Osteoblast (primary cell): ENCODE measurements around the gene ISM1. TPM values are rescaled to one million over a fixed set of nuclear protein-coding genes. Genes with fewer than 3 reads are reported as not detected.

Source experiments
- DNase-seq: peaks from one replicate; pipeline ENCODE4 v3.0.0; 2011; ENCODE audit warnings: low spot score, mixed read lengths; ENCODE audit not compliant: insufficient read length; ENCODE audit errors: missing footprints
- H2AFZ ChIP-seq: 2 replicates; pipeline ENCODE4 v1.6.0; 2011; ENCODE audit warnings: mild to moderate bottlenecking, low read length
- H3K27ac ChIP-seq: 2 replicates; pipeline ENCODE4 v1.5.1; 2011; ENCODE audit warnings: mild to moderate bottlenecking, low read depth, low read length, moderate library complexity
- H3K27me3 ChIP-seq: 2 replicates; pipeline ENCODE4 v1.6.0; 2012; ENCODE audit warnings: mild to moderate bottlenecking, control low read depth, inconsistent platforms, low read length, moderate library complexity; ENCODE audit not compliant: insufficient read depth
- H3K36me3 ChIP-seq: 2 replicates; pipeline ENCODE4 v1.5.1; 2011; ENCODE audit warnings: mild to moderate bottlenecking, low read length, control low read depth, moderate library complexity; ENCODE audit not compliant: insufficient read depth
- H3K4me1 ChIP-seq: 2 replicates; pipeline ENCODE4 v1.5.1; 2011; ENCODE audit warnings: mild to moderate bottlenecking, low read length, control low read depth, moderate library complexity; ENCODE audit not compliant: insufficient read depth
- H3K4me2 ChIP-seq: 2 replicates; pipeline ENCODE4 v1.6.0; 2011; ENCODE audit warnings: mild to moderate bottlenecking, low read length; ENCODE audit not compliant: insufficient read depth
- H3K4me3 ChIP-seq: fragments of 200-600 bp; sonication (generic); 3 replicates; pipeline ENCODE4 v1.5.1; 2012; ENCODE audit warnings: mild to moderate bottlenecking, low read length, inconsistent platforms; ENCODE audit not compliant: insufficient read depth
- H3K79me2 ChIP-seq: 2 replicates; pipeline ENCODE4 v1.6.0; 2012; ENCODE audit warnings: mild to moderate bottlenecking, low read length, control low read depth, inconsistent platforms; ENCODE audit not compliant: insufficient read depth
- H3K9me3 ChIP-seq: 2 replicates; pipeline ENCODE4 v1.5.1; 2011; ENCODE audit warnings: low read depth, low read length, control low read depth
- H4K20me1 ChIP-seq: 2 replicates; pipeline ENCODE4 v1.6.0; 2012; ENCODE audit warnings: mild to moderate bottlenecking, low read length, control low read depth; ENCODE audit not compliant: insufficient read depth
- total RNA-seq: library from RNA; depleted of rRNA; stranded (reverse); fragments of >200 nt; gene quantifications from 2 replicates; pipeline ENCODE4 v1.2.3, GENCODE V29; 2012
- TF ChIP-seq, protein P1 (sequence below): IDR thresholded peaks from 2 replicates; pipeline ENCODE4 v1.5.1; 2011; ENCODE audit warnings: mild to moderate bottlenecking, low read depth, low read length, moderate library complexity; ENCODE audit errors: extremely low read depth

The ISM1 gene
- total RNA-seq, 1 donor: 4.0 TPM

DNA sequence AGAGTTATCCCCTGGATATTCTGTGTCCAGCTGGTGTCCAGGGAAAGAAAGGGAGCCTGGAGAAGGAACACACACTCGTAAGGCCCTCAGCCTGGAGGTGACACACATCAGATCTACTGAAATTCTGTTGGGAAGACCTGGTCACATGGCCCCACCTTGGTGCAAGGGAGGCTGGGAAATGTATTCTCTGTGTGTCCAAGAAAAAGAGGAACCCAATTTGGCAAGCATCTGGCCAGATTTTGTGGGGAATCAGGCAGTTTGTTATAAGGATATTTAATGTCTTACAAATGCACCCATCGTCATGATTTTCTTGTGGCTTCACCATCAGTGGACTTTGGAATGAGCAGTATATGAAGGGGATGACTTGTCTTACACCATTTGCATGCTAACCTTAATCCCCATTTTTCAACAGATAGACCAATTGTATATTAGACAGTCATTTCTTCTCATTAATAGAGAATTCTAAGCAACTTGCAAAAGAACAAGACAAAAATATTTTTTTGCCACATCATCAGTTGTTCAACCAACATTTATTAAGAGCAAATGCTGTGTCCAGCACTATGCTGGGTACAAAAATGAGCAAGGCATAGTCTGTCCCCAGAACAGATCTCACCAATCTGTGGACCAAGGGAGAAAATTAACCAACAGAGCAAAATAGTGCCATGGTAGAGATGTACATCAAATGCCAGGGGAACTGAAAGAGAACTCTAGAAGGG, 59.7 kb downstream of the ISM1 start:
- Histone ChIP-seq H3K36me3 (no peaks in the 10 kb centered on the region), H3K27me3 (peaks cover 6% of the 10 kb centered on the region), H3K4me3 (no peak overlapping the region), H2AFZ (no peak overlapping the region), H3K9me3 (no peaks in the 10 kb centered on the region), H3K4me1 (no peaks in the 10 kb centered on the region), H3K27ac (no peak overlapping the region), H3K4me2 (no peak overlapping the region), H3K79me2 (no peaks in the 10 kb centered on the region), H4K20me1 (no peaks in the 10 kb centered on the region)
- TF ChIP-seq, protein P1, sequence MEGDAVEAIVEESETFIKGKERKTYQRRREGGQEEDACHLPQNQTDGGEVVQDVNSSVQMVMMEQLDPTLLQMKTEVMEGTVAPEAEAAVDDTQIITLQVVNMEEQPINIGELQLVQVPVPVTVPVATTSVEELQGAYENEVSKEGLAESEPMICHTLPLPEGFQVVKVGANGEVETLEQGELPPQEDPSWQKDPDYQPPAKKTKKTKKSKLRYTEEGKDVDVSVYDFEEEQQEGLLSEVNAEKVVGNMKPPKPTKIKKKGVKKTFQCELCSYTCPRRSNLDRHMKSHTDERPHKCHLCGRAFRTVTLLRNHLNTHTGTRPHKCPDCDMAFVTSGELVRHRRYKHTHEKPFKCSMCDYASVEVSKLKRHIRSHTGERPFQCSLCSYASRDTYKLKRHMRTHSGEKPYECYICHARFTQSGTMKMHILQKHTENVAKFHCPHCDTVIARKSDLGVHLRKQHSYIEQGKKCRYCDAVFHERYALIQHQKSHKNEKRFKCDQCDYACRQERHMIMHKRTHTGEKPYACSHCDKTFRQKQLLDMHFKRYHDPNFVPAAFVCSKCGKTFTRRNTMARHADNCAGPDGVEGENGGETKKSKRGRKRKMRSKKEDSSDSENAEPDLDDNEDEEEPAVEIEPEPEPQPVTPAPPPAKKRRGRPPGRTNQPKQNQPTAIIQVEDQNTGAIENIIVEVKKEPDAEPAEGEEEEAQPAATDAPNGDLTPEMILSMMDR: no peak
- DNase-seq: no peak

DNA sequence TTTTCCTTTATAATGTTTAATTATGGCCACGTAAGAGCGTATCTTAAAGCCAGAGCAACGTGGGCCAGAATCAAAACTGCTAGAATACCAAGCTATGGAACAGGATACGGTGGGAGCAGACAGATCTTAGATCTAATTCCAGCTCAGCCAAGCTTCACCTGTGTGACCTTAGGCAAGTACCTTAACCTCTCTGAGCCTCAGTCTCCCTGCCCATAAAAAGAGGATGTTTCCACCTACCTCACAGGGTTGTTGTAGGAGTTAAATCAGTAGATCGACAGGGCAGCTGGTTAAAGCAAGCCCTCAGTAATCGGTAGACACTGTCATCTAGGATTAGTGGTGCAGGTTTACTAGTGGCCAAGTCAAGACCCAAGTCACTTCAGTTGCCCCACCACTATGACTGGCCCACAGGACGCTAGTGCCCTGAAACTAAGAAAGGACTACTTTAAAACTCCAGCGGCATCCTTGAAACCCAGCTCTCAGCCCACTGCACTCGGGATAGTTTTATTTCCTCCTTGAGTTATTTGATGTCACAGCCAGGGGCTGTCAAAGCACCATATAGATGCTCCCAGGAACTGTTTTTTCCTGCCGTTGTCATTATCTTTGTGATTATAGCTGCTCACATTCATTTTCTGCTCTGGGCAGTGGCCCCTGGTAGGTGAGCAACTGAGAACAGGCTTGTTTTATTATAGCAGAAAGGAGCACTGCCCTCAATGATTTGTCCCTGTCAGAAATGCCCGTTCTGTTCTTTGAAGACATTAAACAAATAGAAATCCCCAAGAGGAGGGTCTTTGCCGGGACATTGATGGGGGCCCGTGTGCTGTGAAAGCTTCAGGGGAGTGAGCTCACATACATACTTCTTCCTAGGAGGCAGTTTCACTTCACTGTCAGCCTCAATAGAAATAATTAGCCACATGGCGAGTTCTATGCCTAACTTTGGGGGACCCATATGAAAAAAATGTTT, 63.1 kb downstream of the ISM1 start:
- no peaks in the 10 kb centered on the region for H4K20me1 ChIP-seq
- TF ChIP-seq, protein P1: no peak
- no peak overlapping the region for H3K4me2 ChIP-seq
- DNase-seq: no peak
- H3K79me2 ChIP-seq: no peaks in the 10 kb centered on the region
- H3K27ac ChIP-seq: no peak overlapping the region
- H3K9me3 ChIP-seq: no peaks in the 10 kb centered on the region
- no peak overlapping the region for H2AFZ ChIP-seq
- no peaks in the 10 kb centered on the region for H3K4me1 ChIP-seq
- H3K4me3 ChIP-seq: no peak overlapping the region
- no peaks in the 10 kb centered on the region for H3K36me3 ChIP-seq
- H3K27me3 ChIP-seq: no peaks in the 10 kb centered on the region

DNA sequence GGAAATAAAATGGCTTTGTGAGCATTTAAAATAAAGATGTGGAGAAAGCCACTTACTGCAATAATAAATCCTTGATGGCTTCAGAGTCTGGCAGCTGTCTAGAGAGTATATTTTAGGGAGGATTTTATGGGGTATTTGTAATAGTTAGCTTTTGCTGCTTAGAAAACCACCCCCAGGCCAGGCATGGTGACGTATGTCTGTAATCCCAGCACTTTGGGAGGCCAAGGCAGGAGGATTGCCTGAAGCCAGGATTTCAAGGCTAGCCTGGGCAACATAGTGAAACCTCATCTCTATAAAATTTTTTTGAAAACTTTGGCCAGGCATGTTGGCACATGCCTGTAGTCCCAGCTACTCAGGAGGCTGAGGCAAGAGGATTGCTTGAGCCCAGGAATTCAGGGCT, 63.8 kb downstream of the ISM1 start:
- TF ChIP-seq, protein P1: no peak
- Histone ChIP-seq H3K27ac (no peak overlapping the region), H3K9me3 (no peaks in the 10 kb centered on the region), H3K4me1 (no peaks in the 10 kb centered on the region), H3K4me3 (no peak overlapping the region), H3K79me2 (no peaks in the 10 kb centered on the region), H3K36me3 (no peaks in the 10 kb centered on the region), H3K27me3 (no peaks in the 10 kb centered on the region), H4K20me1 (no peaks in the 10 kb centered on the region), H2AFZ (no peak overlapping the region), H3K4me2 (no peak overlapping the region)
- no peak for DNase-seq

DNA sequence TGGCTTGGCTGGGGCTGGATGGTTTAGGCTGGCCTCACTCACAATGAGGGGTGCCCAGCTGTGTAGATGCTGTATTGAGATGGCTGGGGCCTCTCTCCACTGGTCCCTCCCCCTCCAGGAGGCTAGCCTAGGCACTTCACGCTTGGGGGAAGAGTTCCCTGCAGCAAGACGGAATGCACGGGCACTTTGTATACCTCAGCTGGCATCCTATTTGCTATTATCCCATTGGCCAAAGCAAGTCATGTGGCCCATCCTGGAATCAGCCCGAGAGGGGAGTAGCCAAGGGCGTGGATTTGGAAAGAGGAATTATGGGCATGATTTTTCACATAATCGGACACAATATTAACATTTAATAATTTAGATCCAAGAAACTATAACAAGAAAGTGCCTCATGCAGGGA, 64.3 kb downstream of the ISM1 start:
- Histone ChIP-seq H2AFZ (no peak overlapping the region), H3K4me3 (no peak overlapping the region), H3K36me3 (no peaks in the 10 kb centered on the region), H3K9me3 (no peaks in the 10 kb centered on the region), H3K79me2 (no peaks in the 10 kb centered on the region), H3K4me2 (no peak overlapping the region), H3K27ac (no peak overlapping the region), H4K20me1 (no peaks in the 10 kb centered on the region), H3K4me1 (no peaks in the 10 kb centered on the region), H3K27me3 (no peaks in the 10 kb centered on the region)
- TF ChIP-seq, protein P1: no peak
- DNase-seq: no peak
